Measurements from ENCODE around the gene ATG10.

- peak; percentile 17; the same call in 1 of the 2 replicates for TF ChIP-seq CTCF (IDR thresholded peaks at IDR 0.05; ENCODE audit: low read length)
- no peak for TF ChIP-seq EZH2 (IDR thresholded peaks at IDR 0.05; ENCODE audit: borderline replicate concordance, low read length)
Measured at GRCh38 chr5:82244854-82245635, 273.2 kb downstream of the ATG10 start.

Data from OCI-LY1 (cell line).